Activated CD4-positive, alpha-beta T cell treated with anti-CD3 and anti-CD28 coated beads, Interleukin-2, amount 50 U/mL, for 1 hour (primary cell): ENCODE data around the gene PDCD7.

Experiments
- DNase-seq: peaks from one replicate; pipeline ENCODE4 v3.0.0-alpha.2; 2020

The PDCD7 gene

GRCh38 chr15:65071381-65071811, 62.2 kb downstream of the PDCD7 start:
- no peak for DNase-seq

- no peak for DNase-seq
Observed at GRCh38 chr15:65069779-65070546, 63.6 kb downstream of the PDCD7 start.

- DNase-seq: no peak
Observed at GRCh38 chr15:65069179-65069578, 64.4 kb downstream of the PDCD7 start.

- no peak for DNase-seq
Observed at GRCh38 chr15:65068403-65068788, 65.2 kb downstream of the PDCD7 start.

- no peak for DNase-seq
Observed at GRCh38 chr15:65067645-65068402, 65.8 kb downstream of the PDCD7 start, which contains the start of gene RASL12. Gene RASL12, minus strand, starts transcription at chr15:65067991. Its CDS starts 156 bp downstream, at chr15:65067835.
